Measurements from ENCODE around the gene ITPRIP. TPM values are rescaled to one million over a fixed set of nuclear protein-coding genes. Genes with fewer than 3 reads are reported as not detected.

The ITPRIP gene, protein sequence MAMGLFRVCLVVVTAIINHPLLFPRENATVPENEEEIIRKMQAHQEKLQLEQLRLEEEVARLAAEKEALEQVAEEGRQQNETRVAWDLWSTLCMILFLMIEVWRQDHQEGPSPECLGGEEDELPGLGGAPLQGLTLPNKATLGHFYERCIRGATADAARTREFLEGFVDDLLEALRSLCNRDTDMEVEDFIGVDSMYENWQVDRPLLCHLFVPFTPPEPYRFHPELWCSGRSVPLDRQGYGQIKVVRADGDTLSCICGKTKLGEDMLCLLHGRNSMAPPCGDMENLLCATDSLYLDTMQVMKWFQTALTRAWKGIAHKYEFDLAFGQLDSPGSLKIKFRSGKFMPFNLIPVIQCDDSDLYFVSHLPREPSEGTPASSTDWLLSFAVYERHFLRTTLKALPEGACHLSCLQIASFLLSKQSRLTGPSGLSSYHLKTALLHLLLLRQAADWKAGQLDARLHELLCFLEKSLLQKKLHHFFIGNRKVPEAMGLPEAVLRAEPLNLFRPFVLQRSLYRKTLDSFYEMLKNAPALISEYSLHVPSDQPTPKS
- 14.7 TPM for total RNA-seq (ENCODE audit: insufficient read depth, low replicate concordance)

DNA sequence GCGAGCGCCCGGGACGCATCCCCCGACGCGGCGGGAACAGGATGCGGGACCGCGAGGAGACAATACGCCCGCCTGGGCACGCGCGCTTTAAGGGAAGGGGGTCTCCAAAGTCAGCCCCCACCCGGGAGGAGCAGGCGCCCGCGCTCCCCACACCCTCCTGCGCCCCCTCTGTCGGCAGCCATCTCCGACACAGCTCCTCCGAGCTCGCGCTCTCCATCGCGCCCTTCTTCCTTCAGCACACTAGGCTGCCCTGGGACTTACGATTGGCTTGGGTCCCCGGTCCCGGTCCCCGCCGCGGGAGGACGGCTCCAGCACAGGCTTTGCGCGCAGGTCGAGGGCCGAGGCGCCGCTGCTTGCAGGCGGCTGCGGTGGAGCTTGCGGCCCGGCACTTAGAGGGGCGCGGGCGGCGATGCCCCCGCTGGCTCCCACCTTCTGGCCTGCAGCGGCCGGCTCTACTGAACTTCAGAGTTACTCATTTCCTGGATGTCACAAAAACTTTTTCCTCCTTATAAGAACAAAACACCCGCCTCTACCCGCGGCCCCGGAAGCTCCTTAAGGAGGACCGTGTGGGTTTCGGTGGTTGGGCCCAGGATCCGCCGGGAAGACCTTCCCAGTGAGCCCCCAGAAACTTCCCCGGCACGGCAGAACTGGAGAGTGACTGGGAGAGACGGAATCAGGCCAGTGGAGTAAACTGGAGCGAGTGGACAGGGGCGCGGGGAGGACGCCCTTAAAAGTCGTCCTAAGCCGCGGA lies at the start of gene ITPRIP:
Gene ITPRIP (minus strand): TSS at position 481 of the 751 bp plus-strand sequence. CDS start 22,414 bp downstream, outside the sequence.
- peak; percentile 92 for DNase-seq (ENCODE audit: low spot score)

- no peak for DNase-seq (ENCODE audit: low spot score)
These were observed 49.0 kb upstream of the ITPRIP start for GRCh38 chr10:104387130-104387888.

- no peak for DNase-seq (ENCODE audit: low spot score)
These were observed 42.1 kb upstream of the ITPRIP start for GRCh38 chr10:104380336-104380735.

GRCh38 chr10:104376784-104377300 lies 38.6 kb upstream of the ITPRIP start:
- DNase-seq (ENCODE audit: low spot score), result no peak

DNA sequence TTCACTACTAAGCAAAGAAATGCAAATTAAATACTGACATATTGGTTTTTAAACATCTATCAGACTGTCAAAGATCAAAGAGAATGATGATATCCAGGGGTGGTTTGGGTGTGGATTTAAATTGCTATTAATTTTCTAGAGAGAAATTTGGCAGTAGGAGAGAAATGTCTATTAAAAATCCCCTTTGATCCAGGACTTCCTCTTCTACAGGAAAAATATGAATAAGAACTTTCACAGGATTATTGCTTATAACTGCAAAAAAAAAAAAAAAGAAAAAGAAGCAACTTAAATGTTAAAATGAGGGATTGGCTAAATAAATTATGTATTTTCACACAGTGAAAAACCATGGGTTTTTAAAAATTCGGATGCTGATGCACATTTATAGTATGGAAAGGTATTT lies 36.3 kb upstream of the ITPRIP start:
- no peak for DNase-seq (ENCODE audit: low spot score)

GRCh38 chr10:104371753-104372152 lies 33.5 kb upstream of the ITPRIP start:
- no peak for DNase-seq (ENCODE audit: low spot score)

DNA sequence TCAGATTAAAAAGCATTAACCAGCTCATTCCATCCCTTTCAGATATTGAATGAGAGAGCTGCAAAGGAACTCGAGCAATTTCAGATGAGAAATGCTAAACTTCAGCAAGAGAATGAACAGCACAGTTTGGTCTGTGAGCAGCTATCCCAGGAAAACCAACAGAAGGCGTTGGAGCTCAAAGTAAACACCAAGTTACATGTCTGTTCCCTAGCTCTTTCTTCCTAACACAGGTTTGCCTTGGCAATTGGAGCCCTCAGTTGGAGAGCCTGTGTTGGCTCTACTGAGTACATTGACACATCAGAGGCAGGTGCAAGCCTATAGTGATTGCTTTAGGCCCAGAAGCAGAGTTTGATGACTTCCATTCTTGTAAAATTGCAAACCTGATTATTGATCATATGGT lies 30.1 kb upstream of the ITPRIP start:
- DNase-seq (ENCODE audit: low spot score), result no peak

DNA sequence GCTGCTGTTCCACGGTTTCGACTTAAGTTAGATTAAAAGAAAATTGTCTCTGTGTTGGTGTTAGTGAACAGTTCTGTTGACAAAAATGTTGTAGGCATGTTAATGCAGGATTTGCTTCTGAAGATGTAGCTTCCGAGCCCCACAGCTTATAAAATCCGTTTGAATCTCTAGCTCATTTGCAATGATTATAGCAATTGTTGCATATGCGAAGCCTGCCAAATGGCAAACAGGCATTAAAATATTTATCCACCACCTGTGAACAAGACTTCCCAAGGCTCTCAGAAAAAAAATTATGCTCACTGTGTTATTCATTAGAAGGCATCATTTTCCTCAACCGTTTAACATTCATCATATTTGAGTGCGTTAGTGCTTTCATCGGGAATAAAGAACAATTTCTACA lies 29.6 kb upstream of the ITPRIP start:
- no peak for DNase-seq (ENCODE audit: low spot score)

GRCh38 chr10:104359811-104360210 lies 21.5 kb upstream of the ITPRIP start:
- no peak for DNase-seq (ENCODE audit: low spot score)

- peak; percentile 92 for DNase-seq (ENCODE audit: low spot score)
These were observed 15.2 kb upstream of the ITPRIP start, which contains the start of gene CFAP58 for GRCh38 chr10:104353325-104354048. Gene CFAP58, plus strand, starts transcription at chr10:104353833. Its CDS starts 65 bp downstream, at chr10:104353898.

- no peak for DNase-seq (ENCODE audit: low spot score)
These were observed 13.7 kb upstream of the ITPRIP start for GRCh38 chr10:104351919-104352318.

DNA sequence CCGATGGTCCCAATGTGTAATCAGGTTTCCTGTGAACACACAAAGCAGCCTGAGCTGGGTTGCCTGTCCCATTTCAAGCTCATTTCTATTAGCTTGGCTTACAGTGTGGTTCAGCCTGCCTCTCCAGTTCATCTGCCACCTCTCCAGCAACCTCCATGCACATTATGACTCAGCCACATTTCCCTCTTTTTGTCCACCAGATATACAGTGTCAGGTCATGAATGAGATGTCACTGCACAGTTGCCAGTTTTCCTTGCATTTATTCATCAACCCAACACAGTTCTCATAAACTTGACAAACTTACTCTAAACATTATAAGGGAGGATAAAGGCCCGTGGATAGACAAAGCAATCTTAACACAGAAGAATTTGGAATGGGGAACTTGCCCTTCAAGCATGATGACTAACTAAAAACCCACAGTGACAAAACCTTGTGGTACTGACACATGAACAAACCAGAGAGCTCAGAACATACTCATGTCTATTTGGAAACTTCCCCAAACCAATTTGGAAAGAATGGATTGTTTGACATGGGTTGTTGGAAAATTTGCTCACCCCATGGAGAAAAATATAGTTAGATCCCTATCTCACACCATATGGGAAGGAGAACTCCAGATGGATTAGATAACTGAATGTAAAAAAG lies 12.9 kb upstream of the ITPRIP start:
- DNase-seq (ENCODE audit: low spot score), result peak; percentile 17

DNA sequence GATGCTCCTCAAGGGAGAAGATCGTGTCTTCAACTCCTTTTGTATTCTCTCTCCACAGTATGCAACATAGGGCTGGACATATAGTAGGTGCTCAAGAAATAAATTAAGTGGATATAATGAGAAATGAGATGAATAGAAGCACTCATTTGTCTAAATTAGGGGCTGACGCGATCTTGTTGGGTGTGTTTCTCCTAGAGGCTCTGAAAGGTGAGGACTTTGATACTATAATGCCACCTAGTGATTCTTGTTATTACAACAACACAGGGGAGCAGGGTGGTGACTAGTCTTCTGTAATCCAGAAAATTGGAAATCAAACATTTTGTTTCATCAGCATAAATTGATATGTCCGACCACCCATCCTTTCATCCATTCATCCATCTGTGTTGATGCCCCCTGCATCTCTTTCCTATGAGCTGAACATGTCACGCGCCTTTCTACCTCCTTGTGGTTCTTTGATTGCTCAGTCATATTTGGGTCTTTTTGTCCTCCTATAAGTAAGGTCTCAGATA lies 11.9 kb upstream of the ITPRIP start:
- peak; percentile 85 for DNase-seq (ENCODE audit: low spot score)

DNA sequence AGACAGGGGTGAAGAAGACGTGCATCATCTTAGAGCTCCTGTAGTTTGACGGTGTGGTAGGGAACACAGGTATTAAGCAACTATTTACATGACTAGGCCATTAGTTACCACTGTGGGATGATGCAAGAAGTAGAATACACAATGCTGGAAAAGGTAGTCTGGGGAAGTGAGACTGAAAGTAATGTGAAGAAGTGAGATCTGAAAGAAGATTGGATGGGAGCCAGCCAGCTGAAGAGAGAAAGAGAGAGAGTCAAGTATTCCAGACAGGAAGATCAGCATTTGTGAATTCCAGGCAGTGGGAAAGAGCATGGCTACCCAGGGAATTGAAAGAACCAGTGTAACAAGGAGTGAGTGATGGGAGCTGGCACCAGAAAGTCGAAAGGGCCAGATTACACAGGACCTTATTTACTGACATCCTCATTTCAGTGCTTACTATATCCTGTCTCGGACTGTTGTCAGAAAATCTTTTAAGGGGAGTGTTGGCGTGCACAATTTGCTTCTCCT lies 11.4 kb upstream of the ITPRIP start:
- peak; percentile 66 for DNase-seq (ENCODE audit: low spot score)

DNA sequence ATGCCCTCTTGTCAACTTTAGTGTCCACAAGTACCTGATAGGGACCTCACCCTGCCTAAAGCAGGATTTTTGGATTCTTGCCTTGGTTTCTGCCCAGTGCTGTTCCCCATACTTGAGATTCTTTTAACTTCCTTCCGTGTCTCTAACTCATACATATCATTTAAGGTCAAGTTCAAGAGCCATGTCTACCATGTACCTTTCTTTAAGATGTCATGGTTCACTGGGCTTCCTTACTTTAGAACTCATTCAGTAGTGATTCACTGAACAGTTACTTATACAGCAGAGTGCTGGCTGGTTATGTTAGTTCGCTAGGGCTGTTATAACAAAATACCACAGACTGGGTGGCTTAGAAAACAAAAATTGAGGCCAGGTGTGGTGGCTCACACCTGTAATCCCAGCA lies 10.3 kb upstream of the ITPRIP start:
- no peak for DNase-seq (ENCODE audit: low spot score)

- DNase-seq (ENCODE audit: low spot score), result no peak
These were observed 9.2 kb upstream of the ITPRIP start for GRCh38 chr10:104347295-104348045.

- DNase-seq (ENCODE audit: low spot score), result no peak
These were observed 7.7 kb upstream of the ITPRIP start for GRCh38 chr10:104345941-104346340.

DNA sequence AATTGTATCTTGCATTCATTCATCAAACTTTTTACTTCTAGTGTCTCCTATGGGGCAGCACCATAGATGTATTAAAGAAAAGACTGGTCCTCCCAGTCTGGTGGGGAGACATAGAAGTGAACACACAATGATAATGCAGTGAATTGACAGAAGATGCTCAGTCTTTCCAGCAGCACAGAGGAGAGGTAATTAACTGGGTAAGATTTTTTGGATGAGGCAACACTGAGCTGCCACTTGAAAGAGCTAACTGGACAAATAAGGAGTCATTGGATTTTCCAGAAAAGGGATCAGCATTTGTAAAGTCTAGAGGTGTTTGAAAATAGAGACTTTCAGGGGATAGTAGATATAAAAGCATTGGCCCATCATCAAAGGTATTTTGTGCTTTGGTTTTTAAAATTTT lies 7.2 kb upstream of the ITPRIP start:
- no peak for DNase-seq (ENCODE audit: low spot score)

- DNase-seq (ENCODE audit: low spot score), result no peak
These were observed 6.0 kb upstream of the ITPRIP start for GRCh38 chr10:104344219-104344618.

Measured in umbilical cord (tissue), 2 donors.